ENCODE results near the gene SEMA6B. TPM values are rescaled to one million over a fixed set of nuclear protein-coding genes. Genes with fewer than 3 reads are reported as not detected.
"Not testable (repeated sequence)": the region's sequence is repeated elsewhere in the genome, so short reads cannot be mapped to it uniquely, and the experiment has no call there.

Gene SEMA6B
- total RNA-seq, 2 experiments from 2014 or later: not detected

DNA sequence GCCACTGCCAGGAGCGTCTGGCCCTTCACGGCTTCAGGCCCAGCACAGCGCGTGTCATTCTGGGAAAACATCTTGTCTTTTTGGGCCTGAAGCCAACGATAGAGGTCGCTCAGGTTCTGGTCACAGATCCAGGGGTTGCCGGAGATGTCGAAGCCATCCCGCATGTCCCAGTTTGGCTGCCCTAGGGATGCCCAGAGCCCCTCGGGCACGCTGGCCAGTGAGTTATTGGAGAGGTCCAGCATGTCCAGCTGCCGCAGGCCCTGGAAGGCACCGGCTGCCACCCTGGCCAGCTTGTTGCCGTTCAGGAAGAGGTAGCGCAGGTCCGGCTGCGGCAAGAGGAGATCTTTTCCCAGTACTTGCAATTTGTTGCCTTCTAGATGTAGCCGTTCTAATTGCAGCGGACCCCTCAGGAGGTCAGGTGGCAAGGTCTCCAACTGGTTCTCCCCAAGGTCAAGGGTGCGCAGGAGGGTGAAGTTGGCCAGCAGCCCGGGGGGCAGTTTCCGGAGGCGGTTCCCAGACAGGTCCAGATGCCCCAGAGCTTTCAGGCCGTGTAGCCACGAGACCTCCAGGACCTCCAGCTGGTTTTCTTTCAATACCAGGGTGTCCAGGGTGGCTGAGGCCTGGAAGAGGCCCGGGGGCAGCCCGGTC is 21.4 kb downstream of the SEMA6B start:
- POLR2A ChIA-PET: no interaction called here
- CTCF ChIA-PET: no interaction called here

DNA sequence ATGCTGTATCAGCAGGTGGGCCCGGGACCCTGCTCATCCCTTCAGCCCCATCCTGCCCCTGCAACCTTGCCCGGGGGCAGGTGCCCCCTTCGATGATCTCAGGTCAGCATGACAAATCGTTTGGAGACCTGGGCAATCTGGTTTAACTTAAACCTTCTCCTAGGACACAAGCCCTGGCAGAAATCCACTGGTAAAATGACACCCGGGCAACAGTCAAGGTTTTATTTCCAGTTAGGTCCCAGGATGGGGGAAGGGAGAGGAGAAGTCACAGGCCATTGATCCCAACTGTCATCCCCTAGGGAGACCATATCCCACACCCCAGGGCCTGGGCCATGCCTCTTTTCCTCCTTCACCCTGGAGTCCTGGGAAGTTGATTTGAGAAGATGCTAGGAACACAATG is 22.7 kb downstream of the SEMA6B start:
- POLR2A ChIA-PET: no interaction called here
- CTCF ChIA-PET: no interaction called here

DNA sequence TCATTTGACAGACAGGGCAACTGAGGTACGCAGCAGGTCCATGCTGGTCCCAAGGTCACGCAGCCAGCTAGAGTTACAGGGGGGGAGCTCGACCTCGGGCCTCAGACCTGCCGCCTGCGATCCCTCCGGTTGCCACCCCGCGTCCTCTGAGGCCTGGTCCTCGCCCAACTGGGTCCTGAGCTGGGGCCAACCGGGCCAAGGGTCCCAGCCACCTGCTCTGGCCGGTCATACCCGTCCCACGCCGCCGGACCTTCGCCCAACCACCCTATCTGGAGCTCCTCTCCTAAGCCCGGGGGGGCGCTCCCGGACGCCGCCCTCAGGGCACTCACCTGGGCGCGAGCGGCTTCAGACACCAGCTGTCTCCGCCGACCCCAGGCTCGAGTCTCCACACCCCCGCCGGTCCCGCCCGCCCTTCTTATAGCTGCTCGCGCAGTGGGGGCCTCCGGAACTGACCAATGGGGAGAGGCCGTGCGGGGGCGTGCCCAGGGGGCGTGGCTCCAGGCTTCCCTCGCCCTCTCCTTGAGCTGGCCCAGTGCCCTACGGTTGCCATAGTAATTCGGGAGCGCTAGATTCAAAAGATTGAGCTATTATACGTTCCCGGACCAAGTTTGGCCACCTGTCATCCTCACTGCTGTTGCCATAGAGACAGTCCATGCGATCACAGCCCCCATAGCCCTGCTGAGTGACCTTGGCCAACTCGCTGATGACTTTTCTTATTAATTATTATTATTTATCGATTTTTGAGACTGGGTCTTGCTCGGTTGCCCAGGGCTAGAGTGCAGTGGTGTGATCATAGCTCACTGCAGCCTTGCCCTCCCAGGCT is 24.4 kb downstream of the SEMA6B start, which contains the start of gene PLIN5:
Gene PLIN5, minus strand, starts transcription at position 389 of the 823 bp plus-strand sequence. CDS start 1,150 bp downstream, outside the sequence.
- POLR2A ChIA-PET: no interaction called here
- CTCF ChIA-PET: interaction anchor here (1.4 to 2.3 kb wide), 2 partner anchors 10 to 11 kb away, joined by 5 to 7 read pairs; no protein-coding TSS in a partner anchor

DNA sequence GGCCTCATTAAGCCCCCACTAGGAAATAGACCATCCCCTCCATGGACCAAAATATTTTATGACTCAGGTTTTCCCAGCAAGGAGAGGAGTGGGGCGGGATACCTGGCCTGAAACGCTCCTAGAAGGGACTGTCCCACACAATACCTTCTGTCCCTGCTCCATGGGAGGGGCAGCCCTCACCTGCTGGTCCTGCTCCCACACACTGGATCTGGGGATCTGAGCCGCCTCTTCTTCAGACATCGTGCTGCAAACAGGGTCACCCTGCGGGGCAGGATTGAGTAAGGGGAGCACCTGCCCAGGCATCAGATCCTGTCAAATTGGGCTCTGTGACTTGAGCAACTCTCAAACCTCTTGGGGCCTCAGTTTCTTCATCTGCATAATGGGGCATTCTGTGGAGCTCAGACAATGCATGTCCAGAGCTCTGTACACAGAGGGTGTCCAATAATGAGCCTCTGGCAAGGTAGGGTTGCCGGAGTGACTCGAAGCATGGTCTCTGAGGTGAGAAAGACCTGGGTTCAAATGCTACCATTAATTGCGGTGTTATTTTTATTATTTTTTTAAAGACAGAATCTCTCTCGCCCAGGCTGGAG is 25.6 kb downstream of the SEMA6B start:
- ChIA-PET CTCF (interaction anchor here (1.4 to 2.3 kb wide), 2 partner anchors 8 to 10 kb away, joined by 5 to 7 read pairs; no protein-coding TSS in a partner anchor), POLR2A (no interaction called here)

DNA sequence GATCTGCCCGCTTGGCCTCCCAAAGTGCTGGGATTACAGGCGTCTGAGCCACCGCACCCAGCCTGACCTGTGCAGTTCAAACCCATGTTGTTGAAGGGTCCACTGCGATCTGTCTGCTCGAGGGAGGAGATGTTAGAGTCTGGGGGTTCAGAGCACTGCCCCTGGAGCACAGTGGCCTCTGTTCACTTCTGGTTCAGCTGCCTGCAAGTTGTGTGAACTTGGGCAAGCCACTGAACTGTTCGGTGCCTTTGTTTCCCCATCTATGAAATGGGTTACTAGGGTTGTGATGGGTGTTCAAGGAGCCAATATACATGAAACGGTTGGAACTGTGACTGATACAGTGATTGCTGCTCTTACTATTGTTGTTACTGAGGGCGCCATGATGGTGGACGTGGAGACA is 26.1 kb downstream of the SEMA6B start:
- ChIA-PET CTCF (no interaction called here), POLR2A (no interaction called here)

DNA sequence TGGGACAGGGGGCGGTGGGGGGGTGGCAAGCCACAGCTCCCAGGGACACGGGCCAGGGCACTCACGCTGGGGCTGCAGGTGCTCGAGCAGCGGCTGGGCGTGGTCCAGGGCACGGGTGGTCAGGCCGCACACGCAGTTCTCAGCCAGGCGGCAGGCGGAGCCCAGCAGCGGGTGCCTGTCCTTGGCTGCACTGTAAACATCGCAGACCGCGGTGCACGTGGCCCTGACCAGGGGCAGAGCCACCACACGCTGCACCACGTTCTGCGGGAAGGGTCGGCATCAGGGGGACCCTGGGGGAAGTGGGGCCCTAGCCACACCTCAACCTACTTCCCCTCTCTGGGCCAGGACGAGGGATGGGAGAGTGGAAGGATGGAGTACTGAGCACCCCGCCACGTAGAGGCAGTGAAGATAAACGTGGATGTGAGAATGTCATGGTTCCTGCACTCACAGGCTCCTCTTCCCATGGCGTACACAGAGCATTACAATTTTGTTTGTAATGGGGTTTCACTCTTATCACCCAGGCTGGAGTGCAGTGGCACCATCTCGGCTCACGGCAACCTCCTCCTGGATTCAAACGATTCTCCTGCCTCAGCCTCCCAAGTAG is 27.8 kb downstream of the SEMA6B start:
- ChIA-PET CTCF (no interaction called here), POLR2A (interaction anchor here (0.6 kb wide), 1 partner anchor 27 kb away, joined by 4 read pairs; no protein-coding TSS in a partner anchor)

DNA sequence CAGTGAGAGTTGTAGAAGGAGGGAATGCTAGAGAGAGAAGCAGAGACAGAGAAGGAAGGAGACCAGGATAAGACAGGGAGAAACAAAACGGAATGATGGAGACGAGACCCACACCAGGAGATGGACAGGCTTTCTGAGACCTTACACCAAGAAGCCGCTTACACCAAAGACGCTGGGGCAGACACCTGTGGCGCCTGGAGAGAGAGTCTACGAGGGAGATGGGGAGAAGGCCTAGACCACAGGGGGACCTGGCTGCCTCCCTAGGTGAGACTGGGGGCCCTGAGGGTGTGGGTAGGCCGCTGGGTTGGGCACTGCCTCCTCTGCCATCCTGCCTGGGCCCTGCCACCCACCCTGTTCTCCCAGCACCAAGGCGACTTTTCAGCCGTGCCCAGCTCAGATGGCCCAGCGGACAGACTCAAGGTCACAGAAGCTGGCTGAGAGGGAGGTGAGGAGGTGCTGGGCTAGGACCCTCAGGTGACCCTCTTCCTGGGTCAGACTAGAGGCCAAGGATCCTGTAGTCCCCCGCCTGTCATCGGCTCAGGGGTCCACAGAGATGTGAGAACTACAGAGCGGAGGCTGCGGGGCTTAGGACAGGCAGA is 29.5 kb downstream of the SEMA6B start:
- CTCF ChIA-PET: no interaction called here

DNA sequence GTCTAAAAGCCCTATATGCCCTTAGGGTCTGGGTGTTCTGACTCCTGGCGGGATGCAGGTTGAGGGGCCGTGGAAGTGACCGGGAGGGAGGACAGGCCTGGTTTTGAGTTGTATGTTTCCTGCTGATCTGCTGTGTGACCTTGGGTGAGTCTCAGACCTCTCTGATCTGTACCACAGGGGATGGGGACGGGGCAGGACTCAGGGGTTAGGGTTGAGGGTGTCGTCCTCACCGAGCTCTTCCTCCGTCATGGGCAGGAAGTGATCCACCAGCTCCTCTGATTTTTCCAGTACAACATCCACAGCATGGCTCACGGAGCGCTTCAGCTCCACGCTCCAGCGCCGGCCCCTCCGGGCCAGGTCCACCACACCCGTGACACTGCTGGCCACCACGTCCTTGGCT is 30.6 kb downstream of the SEMA6B start:
- ChIA-PET POLR2A (no interaction called here), CTCF (interaction anchor here (0.5 kb wide), 2 partner anchors 43 to 247 kb away, joined by 3 to 7 read pairs; no protein-coding TSS in a partner anchor)

More for the DNA sequence above, 29.5 kb downstream of the SEMA6B start:
- POLR2A ChIA-PET: no interaction called here

DNA sequence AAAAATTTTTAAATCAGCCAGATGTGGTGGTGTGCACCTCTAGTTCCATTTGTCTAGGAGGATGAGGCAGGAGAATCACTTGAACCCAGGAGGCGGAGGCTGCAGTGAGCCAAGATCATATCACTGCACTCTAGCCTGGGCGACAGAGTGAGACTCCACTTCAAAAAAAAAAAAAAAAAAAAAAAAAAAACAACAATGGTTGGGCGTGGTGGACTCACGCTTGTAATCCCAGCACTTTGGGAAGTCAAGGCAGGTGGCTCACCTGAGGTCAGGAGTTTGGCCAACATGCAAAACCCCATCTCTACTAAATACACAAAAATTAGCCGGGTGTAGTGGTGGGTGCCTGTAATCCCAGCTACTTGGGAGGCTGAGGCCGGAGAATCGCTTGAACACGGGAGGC is 32.1 kb downstream of the SEMA6B start:
- POLR2A ChIA-PET: not testable (repeated sequence)

DNA sequence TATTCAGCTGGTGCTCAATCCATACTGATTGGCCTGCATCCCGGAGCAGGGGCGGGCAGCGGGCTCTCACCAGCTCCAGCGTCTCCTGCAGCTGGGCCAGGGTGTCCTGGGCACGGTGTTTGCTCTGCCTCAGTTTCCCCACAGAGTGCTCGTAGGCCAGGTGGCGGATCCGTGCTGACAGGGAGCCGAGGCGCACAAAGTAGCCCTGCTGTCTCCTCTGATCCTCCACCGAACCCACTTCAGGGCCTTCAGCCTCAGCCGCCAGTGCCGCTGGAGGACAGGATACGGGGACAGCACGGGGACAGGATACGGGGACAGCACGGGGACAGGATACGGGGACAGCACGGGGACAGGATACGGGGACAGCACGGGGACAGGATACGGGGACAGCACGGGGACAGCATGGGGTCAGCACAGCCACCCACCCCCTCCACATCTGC is 33.9 kb downstream of the SEMA6B start:
- POLR2A ChIA-PET: no interaction called here
- CTCF ChIA-PET: interaction anchor here (0.7 to 1.7 kb wide), 12 partner anchors 9 to 286 kb away, joined by 3 to 7 read pairs (median 3); partner anchors contain the start of genes HDGFL2 and PLIN5

More for the DNA sequence above, 32.1 kb downstream of the SEMA6B start:
- CTCF ChIA-PET: not testable (repeated sequence)

DNA sequence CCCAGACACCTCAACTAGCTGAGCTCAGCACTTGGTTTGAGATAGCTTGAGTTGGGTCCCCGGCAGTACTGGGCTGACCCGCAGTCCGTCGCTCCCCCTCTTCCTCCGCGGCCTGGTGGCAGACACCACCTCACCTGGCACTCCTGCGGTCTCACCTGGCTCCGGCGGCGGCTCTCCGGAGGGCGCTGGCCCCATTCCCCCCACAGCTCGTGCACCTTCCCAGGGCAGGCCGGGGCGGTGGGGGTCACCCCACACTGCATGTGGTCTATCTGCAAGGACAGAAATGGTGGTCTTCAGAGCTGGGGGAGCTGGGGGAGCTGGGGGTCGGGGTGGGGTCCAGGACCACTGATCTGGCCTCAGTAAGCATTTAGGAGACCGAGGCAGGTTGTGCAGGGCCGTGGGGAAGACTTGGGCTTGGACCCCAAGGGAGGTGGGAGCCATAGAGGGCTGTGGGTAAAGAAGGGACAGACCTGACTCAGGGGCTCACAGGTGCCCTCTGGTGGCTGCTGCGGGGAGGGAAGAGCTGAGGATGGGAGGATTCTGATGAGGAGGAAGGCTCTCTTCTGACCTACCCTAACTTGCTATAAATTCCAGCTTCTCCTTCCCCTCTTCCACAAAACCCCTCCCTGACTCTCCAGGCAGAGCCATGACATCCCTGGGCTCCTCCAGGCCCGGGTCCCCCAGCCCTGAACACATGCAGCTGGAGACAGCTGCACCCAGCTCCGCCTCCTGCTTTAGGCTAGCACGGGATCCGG is 34.5 kb downstream of the SEMA6B start:
- ChIA-PET CTCF (interaction anchor here (0.7 to 2.1 kb wide), 16 partner anchors 10 to 286 kb away, joined by 3 to 7 read pairs (median 3); partner anchors contain the start of genes HDGFL2 and PLIN5), POLR2A (no interaction called here)

DNA sequence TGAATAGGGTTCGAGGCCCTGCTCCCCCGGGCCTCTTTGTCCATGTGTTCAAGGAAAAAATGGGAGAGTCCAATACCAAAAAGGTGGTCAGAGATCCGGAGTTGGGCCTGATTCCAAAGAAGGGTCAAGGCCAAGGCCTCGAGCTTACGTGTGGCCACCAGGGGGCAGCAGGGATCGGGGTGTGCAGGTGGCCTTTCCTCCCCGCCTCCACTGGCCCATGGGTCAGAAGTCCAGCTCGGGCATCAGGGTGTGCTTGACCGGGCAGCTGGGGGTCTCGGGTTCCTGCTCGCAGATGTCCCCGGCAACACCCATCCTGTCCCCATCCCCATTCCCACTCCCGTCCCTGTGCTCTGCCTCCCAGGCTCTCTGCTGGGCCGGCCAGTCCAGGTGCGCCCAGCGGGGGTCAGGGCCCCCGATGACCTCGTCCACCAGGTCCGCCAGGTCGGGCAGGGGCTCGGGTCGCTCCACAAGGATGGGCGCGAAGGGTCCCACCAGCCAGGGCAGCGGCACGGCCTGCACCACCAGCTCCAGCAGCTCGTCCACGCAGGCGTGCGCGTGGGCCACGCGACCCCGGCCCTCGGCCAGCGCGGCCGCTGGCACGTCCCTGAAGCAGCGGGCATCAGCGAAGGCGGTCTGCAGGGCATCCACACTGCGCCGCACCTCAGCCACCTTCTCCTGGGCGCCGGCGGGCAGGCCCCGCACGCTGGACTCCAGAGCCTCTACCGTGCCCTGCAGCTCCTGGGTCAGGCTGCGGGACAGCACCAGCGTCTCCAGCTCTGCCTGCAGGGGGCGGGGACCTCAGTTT is 36.0 kb downstream of the SEMA6B start:
- ChIA-PET CTCF (interaction anchor here (0.5 to 2.1 kb wide), 12 partner anchors 11 to 388 kb away, joined by 3 to 7 read pairs (median 3); partner anchors contain the start of gene PLIN5), POLR2A (no interaction called here)

DNA sequence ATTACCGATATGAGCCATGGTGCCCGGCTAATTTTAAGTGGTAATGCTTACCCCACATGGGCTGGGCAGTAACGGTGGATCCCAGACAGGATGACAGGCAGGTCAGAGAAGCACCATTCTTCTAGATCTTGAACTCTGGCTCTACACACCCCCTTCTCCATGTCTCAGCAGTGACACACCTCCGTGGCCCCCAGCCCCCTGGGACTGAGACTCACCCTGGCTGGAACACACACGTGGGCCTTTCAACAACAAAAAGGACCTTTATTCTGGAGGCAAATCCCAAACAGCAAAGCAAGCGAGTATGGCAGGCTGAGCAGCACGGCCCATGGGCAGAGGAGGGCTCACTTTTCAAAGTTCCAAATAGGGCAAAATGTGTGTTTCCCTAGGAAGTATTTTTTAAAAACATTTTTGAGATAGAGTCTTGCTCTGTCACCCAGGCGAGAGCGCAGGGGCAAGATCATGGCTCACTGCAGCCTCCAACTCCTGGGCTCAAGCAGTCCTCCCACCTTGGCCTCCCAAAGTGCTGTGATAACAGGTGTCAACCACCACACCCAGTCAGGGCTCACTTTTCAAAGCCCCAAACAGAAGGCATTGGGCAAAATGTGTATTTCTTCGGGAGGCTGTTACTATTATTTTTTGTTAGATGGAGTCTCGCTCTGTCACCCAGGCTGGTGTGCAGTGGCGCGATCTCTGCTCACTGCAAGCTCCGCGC is 37.0 kb downstream of the SEMA6B start:
- ChIA-PET POLR2A (no interaction called here), CTCF (interaction anchor here (0.5 to 2.1 kb wide), 6 partner anchors 12 to 196 kb away, joined by 3 to 7 read pairs (median 3); partner anchors contain the start of gene PLIN5)

DNA sequence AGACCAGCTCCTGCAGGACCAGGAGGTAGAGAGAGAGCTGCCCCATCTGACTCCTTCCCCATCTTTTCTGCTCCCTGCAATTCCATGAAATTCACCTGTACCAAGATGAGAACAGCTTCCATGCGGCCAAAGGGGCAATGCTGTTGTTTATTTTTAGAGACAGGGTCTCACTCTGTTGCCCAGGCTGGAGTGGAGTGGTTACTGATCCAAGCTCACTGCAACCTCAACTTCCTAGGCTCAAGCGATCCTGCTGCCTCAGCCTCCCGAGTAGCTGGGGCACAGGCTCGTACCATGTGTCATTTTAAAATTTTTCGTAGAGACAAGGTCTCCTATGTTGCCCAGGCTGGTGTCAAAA is 37.6 kb downstream of the SEMA6B start:
- POLR2A ChIA-PET: no interaction called here
- CTCF ChIA-PET: no interaction called here

DNA sequence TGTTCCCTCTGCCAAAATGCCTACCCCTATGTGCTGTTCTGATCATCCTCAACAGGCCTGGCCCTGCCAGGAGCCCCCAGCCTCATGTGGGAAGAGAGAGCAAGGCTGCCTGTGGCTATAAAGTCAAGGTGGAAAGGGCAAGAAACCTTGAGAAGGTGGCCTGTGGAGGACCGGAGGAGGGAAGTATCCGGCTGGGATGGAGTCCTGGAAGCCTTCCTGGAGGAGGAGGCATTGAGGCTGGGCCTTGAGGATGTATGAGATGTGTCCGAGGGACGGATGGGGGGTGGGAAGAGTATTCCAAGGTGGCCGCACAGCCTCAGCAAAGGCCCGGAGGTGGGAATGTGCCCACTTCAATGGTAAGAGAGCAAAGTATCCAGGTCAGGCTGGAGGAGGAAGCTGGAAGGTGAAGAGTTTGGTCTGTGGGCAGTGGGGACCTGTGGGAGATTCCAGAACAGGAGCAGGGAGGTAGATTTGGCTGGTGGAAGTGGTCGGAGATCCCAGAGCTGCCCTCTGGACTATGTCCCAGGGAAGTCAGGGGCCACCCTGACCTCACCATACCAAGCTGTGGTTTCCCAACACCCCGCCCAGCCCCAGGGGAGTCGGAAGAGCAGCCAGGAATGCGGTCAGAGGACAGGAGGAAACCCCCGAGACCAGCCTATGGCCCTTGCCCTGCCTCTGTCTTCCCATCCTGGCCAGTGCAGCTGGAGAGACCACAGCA is 38.2 kb downstream of the SEMA6B start:
- CTCF ChIA-PET: no interaction called here
- POLR2A ChIA-PET: no interaction called here

DNA sequence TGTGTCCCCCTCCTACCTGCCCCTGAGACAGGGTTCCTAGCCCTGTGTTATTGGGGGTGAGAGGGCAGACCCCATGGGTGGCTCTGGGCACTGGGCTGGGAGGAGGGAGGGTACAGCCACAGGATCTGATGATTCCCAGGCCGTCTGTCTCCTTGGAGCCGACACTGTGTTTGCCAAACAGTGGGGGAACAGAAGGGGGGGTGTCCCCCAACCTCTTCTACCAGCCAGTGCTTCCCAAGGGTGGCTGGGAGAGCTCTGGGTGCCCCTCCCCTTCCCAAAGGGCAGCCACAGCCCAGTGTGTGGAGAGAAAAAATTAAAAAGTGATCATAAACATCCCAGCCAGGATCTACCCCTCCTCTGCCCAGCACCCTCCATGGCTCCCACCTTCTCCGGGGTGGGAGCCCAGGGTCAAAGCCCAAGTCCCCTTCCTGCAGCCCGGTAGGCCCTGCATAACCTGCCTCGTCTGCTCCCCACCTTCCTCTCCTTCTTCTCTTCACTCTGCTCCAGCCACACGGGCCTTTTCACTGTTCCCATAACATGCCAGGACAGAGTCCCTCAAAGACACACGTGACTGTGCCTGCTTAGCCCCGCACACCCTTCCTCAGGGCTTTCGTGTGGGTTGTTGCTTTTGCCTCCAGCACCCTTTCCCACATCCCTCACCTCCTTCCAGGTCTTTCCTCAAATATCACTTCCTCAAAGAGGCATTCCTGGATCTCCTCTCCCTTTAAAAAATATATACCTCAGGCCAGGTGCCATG is 39.8 kb downstream of the SEMA6B start:
- ChIA-PET POLR2A (no interaction called here), CTCF (no interaction called here)

Measured in activated CD8-positive, alpha-beta memory T cell treated with anti-CD3 and anti-CD28 coated beads for 36 hours (primary cell).